Germinal center (tissue), 1 donor: ENCODE measurements around the gene CHD9.
"Not testable (repeated sequence)": the region's sequence is repeated elsewhere in the genome, so short reads cannot be mapped to it uniquely, and the experiment has no call there.

Source experiments
- DNase-seq: peaks from one replicate; pipeline ENCODE4 v3.0.0; 2012; ENCODE audit warnings: mixed read lengths, low spot score

Gene CHD9

GRCh38 chr16:53047515-53047914, 7.3 kb upstream of the CHD9 start:
- not testable (repeated sequence) for DNase-seq

GRCh38 chr16:53048139-53048915, 6.5 kb upstream of the CHD9 start:
- no peak for DNase-seq

GRCh38 chr16:53051255-53051654, 3.5 kb upstream of the CHD9 start:
- not testable (repeated sequence) for DNase-seq

GRCh38 chr16:53052519-53053501, 2.0 kb upstream of the CHD9 start, which contains the start of gene CHD9NB:
Gene CHD9NB, minus strand, starts transcription at chr16:53052897. Its CDS starts 8,739 bp downstream, at chr16:53044158.
- no peak for DNase-seq

GRCh38 chr16:53053967-53054669, 673 bp upstream of the CHD9 start:
- peak; percentile 27 for DNase-seq

GRCh38 chr16:53055541-53056391, 975 bp downstream of the CHD9 start:
- peak; percentile 26 for DNase-seq

- no peak for DNase-seq
These were observed 1.6 kb downstream of the CHD9 start for GRCh38 chr16:53056392-53056881.

- no peak for DNase-seq
These were observed 2.9 kb downstream of the CHD9 start for GRCh38 chr16:53057658-53058057.

- no peak for DNase-seq
These were observed 3.6 kb downstream of the CHD9 start for GRCh38 chr16:53058441-53058840.

GRCh38 chr16:53058882-53059281, 4.1 kb downstream of the CHD9 start:
- no peak for DNase-seq

- DNase-seq, result no peak
These were observed 4.9 kb downstream of the CHD9 start for GRCh38 chr16:53059672-53060071.

GRCh38 chr16:53061256-53061655, 6.5 kb downstream of the CHD9 start:
- no peak for DNase-seq

- DNase-seq, result peak; percentile 77
These were observed 6.9 kb downstream of the CHD9 start for GRCh38 chr16:53061701-53062159.

GRCh38 chr16:53064081-53064578, 9.3 kb downstream of the CHD9 start:
- DNase-seq, result no peak

- DNase-seq, result no peak
These were observed 10.8 kb downstream of the CHD9 start for GRCh38 chr16:53065461-53066061.

GRCh38 chr16:53067675-53068074, 12.9 kb downstream of the CHD9 start:
- no peak for DNase-seq

GRCh38 chr16:53068423-53068833, 13.6 kb downstream of the CHD9 start:
- peak; percentile 34 for DNase-seq

GRCh38 chr16:53069772-53070171, 15.0 kb downstream of the CHD9 start:
- no peak for DNase-seq

- DNase-seq, result no peak
These were observed 17.0 kb downstream of the CHD9 start for GRCh38 chr16:53071748-53072301.

- DNase-seq, result no peak
These were observed 18.2 kb downstream of the CHD9 start for GRCh38 chr16:53073022-53073421.
